Mesothelial cell of epicardium (in vitro differentiated cells): ENCODE measurements around the gene TACR2. TPM values are rescaled to one million over a fixed set of nuclear protein-coding genes. Genes with fewer than 3 reads are reported as not detected.

Experiments used
- DNase-seq, 2 experiments: peaks; one replicate each; pipeline ENCODE4 v3.0.0; 2021; ENCODE audit warnings: low spot score in 2 of 2; ENCODE audit not compliant: unreplicated experiment in 2 of 2
- H3K27ac Mint-ChIP-seq: 2 replicates; pipeline ENCODE4 v1.8.0; 2021; ENCODE audit warnings: mixed read lengths
- H3K27me3 Mint-ChIP-seq: 2 replicates; pipeline ENCODE4 v1.8.0; 2021; ENCODE audit warnings: low read depth, mixed read lengths
- H3K36me3 Mint-ChIP-seq: 2 replicates; pipeline ENCODE4 v1.8.0; 2021; ENCODE audit warnings: mixed read lengths
- H3K4me1 Mint-ChIP-seq: 2 replicates; pipeline ENCODE4 v1.8.0; 2021; ENCODE audit warnings: mixed read lengths
- H3K4me3 Mint-ChIP-seq: 2 replicates; pipeline ENCODE4 v1.8.0; 2021; ENCODE audit warnings: mild to moderate bottlenecking, moderate library complexity, mixed read lengths
- H3K9me3 Mint-ChIP-seq: 2 replicates; pipeline ENCODE4 v1.8.0; 2021; ENCODE audit warnings: mixed read lengths
- CTCF ChIP-seq: fragments of 200-600 bp; sonication (generic); IDR thresholded peaks from one replicate; pipeline ENCODE4 v1.5.0; 2021; ENCODE audit warnings: antibody characterized with exemption; ENCODE audit not compliant: unreplicated experiment
- total RNA-seq: library from RNA; stranded (reverse); gene quantifications from 3 replicates; pipeline ENCODE4 v1.2.1, GENCODE V29; 2021

The TACR2 gene
- total RNA-seq, 1 donor from 2014 or later: not detected

GRCh38 chr10:69411476-69411875, 5.2 kb downstream of the TACR2 start:
- no peak for TF ChIP-seq CTCF
- no peaks in the 10 kb centered on the region for H3K27me3 Mint-ChIP-seq
- H3K36me3 Mint-ChIP-seq: no peaks in the 10 kb centered on the region
- no peak overlapping the region for H3K4me3 Mint-ChIP-seq
- no peaks in the 10 kb centered on the region for H3K9me3 Mint-ChIP-seq
- peaks cover 22% of the 10 kb centered on the region for H3K4me1 Mint-ChIP-seq
- peak overlapping the region; percentile 78 for H3K27ac Mint-ChIP-seq
- no peak for DNase-seq

- H3K36me3 Mint-ChIP-seq: no peaks in the 10 kb centered on the region
- peaks cover 24% of the 10 kb centered on the region for H3K4me1 Mint-ChIP-seq
- no peaks in the 10 kb centered on the region for H3K27me3 Mint-ChIP-seq
- TF ChIP-seq CTCF: no peak
- no peaks in the 10 kb centered on the region for H3K9me3 Mint-ChIP-seq
- no peak overlapping the region for H3K4me3 Mint-ChIP-seq
- DNase-seq: no peak
- peak overlapping the region; percentile 78 for H3K27ac Mint-ChIP-seq
Measured at GRCh38 chr10:69410487-69410886, 6.2 kb downstream of the TACR2 start.

- Mint-ChIP-seq H3K4me1 (peaks cover 24% of the 10 kb centered on the region), H3K4me3 (no peak overlapping the region), H3K9me3 (no peaks in the 10 kb centered on the region), H3K36me3 (no peaks in the 10 kb centered on the region), H3K27me3 (no peaks in the 10 kb centered on the region), H3K27ac (no peak overlapping the region)
- no peak for DNase-seq
- no peak for TF ChIP-seq CTCF
Measured at GRCh38 chr10:69409968-69410367, 6.8 kb downstream of the TACR2 start.

- Mint-ChIP-seq H3K4me1 (peaks cover 24% of the 10 kb centered on the region), H3K9me3 (no peaks in the 10 kb centered on the region), H3K27me3 (no peaks in the 10 kb centered on the region), H3K36me3 (peaks cover 2% of the 10 kb centered on the region), H3K4me3 (no peak overlapping the region), H3K27ac (no peak overlapping the region)
- TF ChIP-seq CTCF: no peak
- no peak for DNase-seq
Measured at GRCh38 chr10:69409176-69409495, 7.6 kb downstream of the TACR2 start.

- Mint-ChIP-seq H3K36me3 (peaks cover 6% of the 10 kb centered on the region), H3K27me3 (no peaks in the 10 kb centered on the region), H3K9me3 (no peaks in the 10 kb centered on the region), H3K4me1 (peaks cover 24% of the 10 kb centered on the region), H3K4me3 (peak overlapping the region; percentile 64), H3K27ac (peak overlapping the region; percentile 83)
- peak; percentile 89 to 95 for DNase-seq
- TF ChIP-seq CTCF: peak; percentile 80
Measured at GRCh38 chr10:69408318-69409175, 8.2 kb downstream of the TACR2 start.
